ENCODE measurements around the gene GLDC.

The GLDC gene

GRCh38 chr9:6484210-6484609 is 161.3 kb downstream of the GLDC start:
- peaks cover 84% of the 10 kb centered on the region for H3K36me3 ChIP-seq (ENCODE audit: insufficient read depth, low read length)
- H3K27me3 ChIP-seq (ENCODE audit: insufficient read depth, low read length, poor library complexity): no peaks in the 10 kb centered on the region

More at GRCh38 chr9:6484210-6484609, 161.3 kb downstream of the GLDC start:
- Histone ChIP-seq H2AFZ (ENCODE audit: low read depth, low read length) (no peak overlapping the region), H3K9me3 (ENCODE audit: insufficient read depth, low read length, severe bottlenecking) (no peaks in the 10 kb centered on the region), H4K20me1 (ENCODE audit: insufficient read depth, low read length) (no peaks in the 10 kb centered on the region), H3K4me2 (ENCODE audit: insufficient read depth, low read length) (no peak overlapping the region), H3K27ac (ENCODE audit: low read length) (no peak overlapping the region), H3K4me3 (ENCODE audit: low read depth in 1 of 2, low read length in 2 of 2) (no peak overlapping the region), H3K4me1 (ENCODE audit: insufficient read depth, low read length) (no peaks in the 10 kb centered on the region), H3K79me2 (ENCODE audit: insufficient read depth, low read length) (peaks cover 12% of the 10 kb centered on the region), H3K9ac (ENCODE audit: low read depth, low read length) (no peak overlapping the region)
- TF ChIP-seq EZH2 (IDR thresholded peaks at IDR 0.05; ENCODE audit: borderline replicate concordance, low read depth, low read length, severe bottlenecking) (no peak), CTCF (IDR thresholded peaks at IDR 0.05; ENCODE audit: borderline replicate concordance, extremely low read depth, low read length, poor library complexity, severe bottlenecking) (no peak)
- DNase-seq (no peak), ATAC-seq (ENCODE audit: insufficient read depth, low read depth) (no peak)
